Endothelial cell of umbilical vein (primary cell): ENCODE data around the gene VSIG10L2. TPM values are rescaled to one million over a fixed set of nuclear protein-coding genes. Genes with fewer than 3 reads are reported as not detected.

Experiments
- BruUV-seq: library from RNA; stranded (reverse); fragments of 400-500 nt; replicated peaks from 2 replicates; lab custom pipeline; 2021; lab: Mats Ljungman, UMichigan
- CTCF ChIA-PET: fragments of 300-600, 350-600 bp; sonication (Branson Sonifier 250); formaldehyde crosslinking; loops from one replicate; lab custom pipeline; 2021; ENCODE audit warnings: antibody characterized with exemption, inconsistent platforms; lab: Charles Lee
- POLR2A ChIA-PET: fragments of 300-600, 350-600 bp; sonication (Branson Sonifier 250); formaldehyde crosslinking; loops from one replicate; lab custom pipeline; 2021; ENCODE audit warnings: antibody characterized with exemption, inconsistent platforms; lab: Charles Lee
- DNase-seq: peaks from one replicate; pipeline ENCODE4 v3.0.0-alpha.2; 2011; ENCODE audit warnings: low read depth, low spot score
- FAIRE-seq: peaks from 2 replicates; lab custom pipeline; 2011; peaks lifted over from hg19 to GRCh38; lab: Jason Lieb, UNC
- H2AFZ ChIP-seq: 2 replicates; pipeline ENCODE4 v1.6.0; 2012; ENCODE audit warnings: low read depth, low read length, control low read depth, inconsistent platforms
- H3K27ac ChIP-seq: 2 replicates; pipeline ENCODE4 v1.5.1; 2011; ENCODE audit warnings: low read depth, mild to moderate bottlenecking, control low read depth, low read length, moderate library complexity; ENCODE audit not compliant: insufficient read depth
- H3K27me3 ChIP-seq, 2 experiments: 2 replicates each; pipeline versions ENCODE4 v1.6.0 to v1.6.1; 2011; ENCODE audit warnings: low read length in 2 of 2, mixed read lengths in 1 of 2; ENCODE audit not compliant: control insufficient read depth in 2 of 2, insufficient read depth in 2 of 2
- H3K36me3 ChIP-seq, 2 experiments: 2 replicates in 1 of 2; 3 replicates in 1 of 2; pipeline ENCODE4 v1.5.1; 2011; ENCODE audit warnings: low read length in 2 of 2, mild to moderate bottlenecking in 1 of 2, moderate library complexity in 1 of 2; ENCODE audit not compliant: control insufficient read depth in 2 of 2, insufficient read depth in 2 of 2; ENCODE audit errors: extremely low read depth in 1 of 2
- H3K4me1 ChIP-seq: 3 replicates; pipeline ENCODE4 v1.5.1; 2011; ENCODE audit warnings: mild to moderate bottlenecking, low read length; ENCODE audit not compliant: control insufficient read depth, insufficient read depth; ENCODE audit errors: extremely low read depth
- H3K4me2 ChIP-seq: 2 replicates; pipeline ENCODE4 v1.6.1; 2011; ENCODE audit warnings: low read length, control low read depth, mixed read lengths; ENCODE audit not compliant: insufficient read depth
- H3K4me3 ChIP-seq, 3 experiments: fragments of 200-600 bp in 1 of 3; sonication (generic), shearing (Covaris generic) in 1 of 3; replicated peaks in 1 of 3; 2 replicates each; pipeline ENCODE4 v1.5.1; 2011 to 2016; ENCODE audit warnings: control low read depth in 3 of 3, low read length in 3 of 3, mild to moderate bottlenecking in 2 of 3, inconsistent platforms in 1 of 3, low read depth in 1 of 3, moderate library complexity in 1 of 3; ENCODE audit not compliant: insufficient read depth in 1 of 3
- H3K79me2 ChIP-seq: 2 replicates; pipeline ENCODE4 v1.6.0; 2012; ENCODE audit warnings: low read length, inconsistent platforms; ENCODE audit not compliant: control insufficient read depth, insufficient read depth
- H3K9ac ChIP-seq: replicated peaks from 2 replicates; pipeline ENCODE3; 2011; ENCODE audit warnings: low read length, control low read depth; ENCODE audit not compliant: insufficient read depth; ENCODE audit errors: extremely low read depth
- H3K9me1 ChIP-seq: replicated peaks from 3 replicates; pipeline ENCODE4 v1.6.0; 2011; ENCODE audit warnings: mild to moderate bottlenecking, low read length; ENCODE audit not compliant: control insufficient read depth, insufficient read depth; ENCODE audit errors: extremely low read depth
- H3K9me3 ChIP-seq: replicated peaks from 2 replicates; pipeline ENCODE4 v1.5.1; 2012; ENCODE audit warnings: low read length, inconsistent platforms; ENCODE audit not compliant: control insufficient read depth, insufficient read depth
- H4K20me1 ChIP-seq: replicated peaks from 2 replicates; pipeline ENCODE3; 2011; ENCODE audit warnings: mild to moderate bottlenecking, low read length; ENCODE audit not compliant: control insufficient read depth, insufficient read depth; ENCODE audit errors: extremely low read depth
- EZH2 ChIP-seq: IDR thresholded peaks from 2 replicates; pipeline ENCODE4 v1.6.1; 2012; ENCODE audit warnings: borderline replicate concordance, low read depth, mild to moderate bottlenecking, moderate library complexity, low read length, inconsistent platforms; ENCODE audit not compliant: severe bottlenecking
- FOS ChIP-seq: IDR thresholded peaks from 2 replicates; pipeline ENCODE4 v1.6.1; 2011; ENCODE audit warnings: mild to moderate bottlenecking, low read length, moderate library complexity, borderline replicate concordance; ENCODE audit not compliant: insufficient read depth
- GATA2 ChIP-seq: IDR thresholded peaks from 2 replicates; pipeline ENCODE4 v1.7.0; 2011; ENCODE audit warnings: low read depth, mild to moderate bottlenecking, moderate library complexity, mixed read lengths, low read length; ENCODE audit not compliant: insufficient read length, insufficient read depth
- MYC ChIP-seq: IDR thresholded peaks from one replicate; pipeline ENCODE4 v1.6.1; 2011; ENCODE audit warnings: mild to moderate bottlenecking, low read depth, low read length
- POLR2A ChIP-seq: IDR thresholded peaks from 2 replicates; pipeline ENCODE4 v1.6.1; 2012; ENCODE audit warnings: low read depth, mild to moderate bottlenecking, control low read depth, low read length
- POLR2AphosphoS5 ChIP-seq: IDR thresholded peaks from 2 replicates; pipeline ENCODE4 v1.6.1; 2012; ENCODE audit warnings: low read depth, mild to moderate bottlenecking, control low read depth, low read length, moderate library complexity; ENCODE audit not compliant: insufficient read depth
- dilution Hi-C: fragments of 300-500 bp; cut with MboI; formaldehyde crosslinking; loops from one replicate; pipeline ENCODE4 v1.15.0; 2019; ENCODE audit warnings: low sequenced_read_pairs; ENCODE audit not compliant: extremely low pct_ligation_motif_present
- intact Hi-C: fragments of 100-400 bp; cut with micrococcal nuclease; formaldehyde crosslinking; loops from one replicate; pipeline ENCODE4 v1.10.0; 2022
- polyA plus RNA-seq, 4 experiments: library from polyadenylated mRNA; depleted of rRNA in 3 of 4; stranded (reverse) in 3 of 4; unstranded in 1 of 4; fragments of >200 nt; gene quantifications; 2 replicates each; pipeline versions ENCODE4 v1.2.1 to v1.2.3, GENCODE V29; 2011 to 2012; ENCODE audit warnings: missing spikeins in 1 of 4
- total RNA-seq: library from RNA; stranded (reverse); gene quantifications from 2 replicates; pipeline ENCODE4 v1.2.3, GENCODE V29; 2021

The VSIG10L2 gene
- total and polyA plus RNA-seq, 2 donors (not counting 3 experiments of a cell fraction or from before 2014, with no cell fraction given), result not detected

DNA sequence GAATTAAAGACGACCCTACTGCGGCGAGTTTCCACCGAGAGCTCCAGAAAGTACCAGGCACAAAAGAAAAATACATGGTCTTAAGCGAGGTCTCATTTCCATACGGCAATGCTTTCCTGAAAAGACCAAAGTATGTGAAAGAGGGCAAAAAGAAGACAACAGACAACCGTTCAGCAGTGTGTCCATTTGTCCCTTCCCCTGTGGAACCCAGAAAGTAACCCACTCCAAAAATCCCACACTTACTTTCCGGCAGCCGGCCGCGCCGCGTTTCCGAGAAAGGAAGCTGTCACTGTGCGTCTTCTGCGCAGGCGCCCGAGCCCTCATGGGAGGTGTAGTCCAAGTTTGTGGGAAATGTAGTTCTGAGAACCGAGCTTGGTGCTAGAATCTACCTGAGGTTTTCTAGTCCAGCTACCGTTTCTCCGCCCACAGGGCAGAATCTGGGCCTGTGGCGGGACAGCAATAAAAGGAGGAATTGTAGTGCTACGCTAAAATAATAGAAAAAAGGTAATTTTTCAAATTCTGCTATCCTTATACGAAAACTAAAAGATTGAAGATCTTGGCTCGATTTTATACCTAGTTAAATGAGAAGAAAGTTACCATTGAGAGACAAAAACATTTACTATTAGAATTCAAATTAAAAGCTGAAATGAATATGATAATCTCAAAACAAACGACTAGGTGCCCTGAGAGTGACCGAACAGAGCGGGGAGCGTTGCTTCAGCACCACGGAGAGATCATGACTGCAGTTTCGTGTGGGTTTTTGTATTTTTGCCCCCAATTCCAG, 42.7 kb upstream of the VSIG10L2 start, which contains the start of gene PUS3:
Gene PUS3 (minus strand): TSS at position 280 of the 784 bp plus-strand sequence. CDS start 6,922 bp downstream, outside the sequence.
- dilution Hi-C loops, result no loop called here

DNA sequence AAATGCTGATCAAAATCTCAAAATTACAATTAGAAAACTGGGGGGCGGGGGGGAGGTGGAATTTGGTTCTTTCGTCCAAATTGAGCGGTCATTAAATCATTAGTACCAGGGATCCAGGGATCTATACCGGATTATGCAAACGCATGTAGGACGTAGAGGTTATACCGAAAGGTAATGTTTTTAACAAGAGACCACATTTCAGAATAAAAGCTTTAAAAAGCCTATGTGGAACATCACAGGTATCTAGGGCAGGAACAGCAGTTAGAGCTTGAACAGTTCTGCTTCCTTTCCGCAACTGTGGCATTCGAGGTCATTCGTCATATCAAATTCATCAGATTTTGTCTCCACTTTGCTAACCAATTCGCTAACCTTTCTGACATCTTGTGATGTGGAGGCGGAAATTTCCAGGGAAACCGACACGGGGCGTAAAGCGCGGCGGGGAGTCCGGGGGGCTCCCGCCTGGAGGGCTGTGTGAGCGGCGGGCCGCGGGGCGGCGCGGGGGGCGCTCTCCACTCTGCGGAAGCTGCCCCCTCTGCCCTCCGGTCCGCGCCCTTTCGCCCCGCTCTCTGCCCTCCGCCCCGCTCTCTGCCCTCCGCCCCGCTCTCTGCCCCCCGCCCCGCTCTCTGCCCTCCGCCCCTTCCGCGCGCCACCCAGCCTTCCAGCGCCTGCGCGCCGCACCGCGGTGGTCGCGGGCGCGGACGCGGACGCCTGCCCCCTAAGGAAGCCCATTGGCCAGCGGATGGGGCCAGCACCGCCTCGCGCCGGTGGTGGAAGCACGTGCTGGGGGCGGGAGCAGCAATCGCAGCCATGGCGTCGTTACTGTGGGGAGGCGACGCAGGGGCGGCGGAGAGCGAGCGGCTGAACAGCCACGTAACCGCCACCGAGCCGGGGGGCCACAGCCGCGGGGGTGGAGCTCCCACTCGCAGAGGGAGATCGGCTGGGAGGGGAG, 41.9 kb upstream of the VSIG10L2 start, which contains the start of gene DDX25:
Gene DDX25 (plus strand): TSS at position 798 of the 949 bp plus-strand sequence. CDS start 10 bp downstream, at position 808.
- Histone ChIP-seq H3K36me3 (peaks cover 4 to 9% of the 10 kb centered on the region in 2 experiments), H3K27ac (no peak within 1 kb of the TSS), H3K4me3 (peak within 1 kb of the TSS in 1 of 3 experiments; percentile 88), H3K9ac (no peak within 1 kb of the TSS), H2AFZ (no peak within 1 kb of the TSS), H3K27me3 (peaks cover 17 to 24% of the 10 kb centered on the region in 2 experiments), H3K4me1 (peaks cover 8% of the 10 kb centered on the region), H4K20me1 (no peaks in the 10 kb centered on the region), H3K4me2 (peak within 1 kb of the TSS; percentile 70), H3K79me2 (peaks cover 19% of the 10 kb centered on the region), H3K9me3 (no peaks in the 10 kb centered on the region), H3K9me1 (no peaks in the 10 kb centered on the region)
- intact Hi-C loops (loop anchor here (1.0 kb wide), 1 partner anchor 16 kb away; no protein-coding TSS in a partner anchor), dilution Hi-C loops (no loop called here)
- FAIRE-seq (no peak), DNase-seq (no peak)
- no TSS peak for BruUV-seq
- ChIA-PET CTCF (interaction anchor here (1.2 to 2.0 kb wide), 3 partner anchors 17 to 290 kb away, joined by 4 to 18 read pairs (median 9); partner anchors contain the start of gene HYLS1), POLR2A (interaction anchor here (0.7 kb wide), 1 partner anchor 14 kb away, joined by 3 read pairs; no protein-coding TSS in a partner anchor)
- TF ChIP-seq MYC (no peak), EZH2 (peak; percentile 77), POLR2A (no peak), GATA2 (no peak), FOS (no peak), POLR2AphosphoS5 (no peak)

More for the DNA sequence above, 42.7 kb upstream of the VSIG10L2 start, which contains the start of gene PUS3:
- FAIRE-seq (peak; percentile 91), DNase-seq (peak; percentile 86)
- ChIA-PET CTCF (interaction anchor here (0.6 to 2.0 kb wide), 8 partner anchors 10 to 309 kb away, joined by 3 to 18 read pairs (median 4); partner anchors contain the start of genes FAM118B and HYLS1), POLR2A (interaction anchor here (0.7 to 0.9 kb wide), 2 partner anchors 13 to 16 kb away, joined by 3 to 5 read pairs; partner anchors contain the start of gene HYLS1)
- Histone ChIP-seq H2AFZ (peak within 1 kb of the TSS; percentile 78), H3K4me3 (peak within 1 kb of the TSS; percentile 59 to 88 (median 85)), H3K4me2 (peak within 1 kb of the TSS; percentile 70), H3K4me1 (peaks cover 8% of the 10 kb centered on the region), H3K9me3 (no peaks in the 10 kb centered on the region), H3K9ac (peak within 1 kb of the TSS; percentile 81), H4K20me1 (no peaks in the 10 kb centered on the region), H3K27ac (peak within 1 kb of the TSS; percentile 48), H3K79me2 (peaks cover 25% of the 10 kb centered on the region), H3K27me3 (peaks cover 15 to 24% of the 10 kb centered on the region in 2 experiments), H3K36me3 (peaks cover 6 to 9% of the 10 kb centered on the region in 2 experiments), H3K9me1 (no peaks in the 10 kb centered on the region)
- intact Hi-C loops, result loop anchor here (1.0 kb wide), 1 partner anchor 15 kb away; no protein-coding TSS in a partner anchor
- BruUV-seq, result no TSS peak
- TF ChIP-seq FOS, result no peak
- peak; percentile 95 for TF ChIP-seq POLR2A
- peak; percentile 75 for TF ChIP-seq POLR2AphosphoS5
